Measurements from ENCODE around the gene KLHL2. TPM values are rescaled to one million over a fixed set of nuclear protein-coding genes. Genes with fewer than 3 reads are reported as not detected.
A peak's percentile ranks its signal among the peaks of the same experiment; 100 is the strongest.
"Not testable (repeated sequence)": the region's sequence is repeated elsewhere in the genome, so short reads cannot be mapped to it uniquely, and the experiment has no call there.

Gene KLHL2
- total and polyA plus RNA-seq, 2 of the 13 experiments (the other 11 are each of a cell fraction or from before 2014, with no cell fraction given) = 9.2 to 17.6 TPM

DNA sequence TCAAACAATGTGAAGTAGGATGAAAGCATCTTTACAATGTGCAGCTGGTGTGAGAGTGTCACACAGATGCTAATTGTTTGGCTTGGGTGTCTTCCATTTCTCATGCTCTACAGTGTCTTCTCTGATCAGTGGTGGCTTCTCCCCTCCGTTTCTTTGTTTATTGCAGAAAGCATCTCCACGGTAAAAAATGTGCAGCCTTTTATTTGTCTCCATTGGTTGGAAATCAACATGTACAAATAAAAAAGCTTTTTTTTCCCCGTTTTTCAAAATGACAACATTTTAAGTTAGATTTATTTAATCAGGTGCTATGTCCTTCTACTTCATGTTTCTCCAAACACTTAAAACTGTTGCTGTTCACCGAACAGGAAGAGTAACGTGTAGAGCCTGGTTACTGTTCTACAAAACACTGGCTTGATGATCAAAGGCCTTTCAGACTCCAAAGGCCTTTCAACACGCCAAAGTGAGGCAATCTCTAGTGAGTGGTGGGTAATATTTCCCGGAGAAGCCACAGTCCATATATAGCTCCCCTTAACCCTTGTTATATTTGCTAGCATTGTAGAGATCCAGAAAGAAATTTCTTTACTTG is 48.8 kb downstream of the KLHL2 start (continued):
- TF ChIP-seq ARID5B (CRISPR knock-in tag; IDR thresholded peaks at IDR 0.05) (peak; percentile 86), MEIS2 (CRISPR knock-in tag; IDR thresholded peaks at IDR 0.05) (0 out of 2 replicates have a peak, but pooled peaks have one; percentile 38), SOX5 (CRISPR knock-in tag; IDR thresholded peaks at IDR 0.05; ENCODE audit: borderline replicate concordance) (peak; percentile 54; the same call in 1 of the 2 replicates), TCF7L2 (IDR thresholded peaks at IDR 0.05; ENCODE audit: low read depth, low read length) (peak; percentile 62; the same call in 1 of the 2 replicates), KLF16 (CRISPR knock-in tag; IDR thresholded peaks at IDR 0.05) (0 out of 4 replicates have a peak, but pooled peaks of 1 of the 2 experiments have one; percentile 39), TBX2 (CRISPR knock-in tag; IDR thresholded peaks at IDR 0.05; ENCODE audit: borderline replicate concordance) (peak; percentile 30; the same call in 1 of the 2 replicates), CREB1 (CRISPR knock-in tag; IDR thresholded peaks at IDR 0.05) (peak; percentile 62), NCOA2 (CRISPR knock-in tag; IDR thresholded peaks at IDR 0.05) (peak; percentile 81), FOXJ3 (CRISPR knock-in tag; IDR thresholded peaks at IDR 0.05; ENCODE audit: borderline replicate concordance) (peak; percentile 69; the same call in 1 of the 2 replicates), ZNF652 (CRISPR knock-in tag; IDR thresholded peaks at IDR 0.05; ENCODE audit: borderline replicate concordance, low read depth) (peak; percentile 89), ETV5 (CRISPR knock-in tag; IDR thresholded peaks at IDR 0.05; ENCODE audit: borderline replicate concordance) (peak; percentile 35; the same call in 1 of the 2 replicates), CEBPB (IDR thresholded peaks at IDR 0.05; ENCODE audit: borderline replicate concordance, low read depth, low read length) (peak; percentile 46; the same call in 1 of the 2 replicates), ZNF317 (CRISPR knock-in tag; IDR thresholded peaks at IDR 0.05) (0 out of 2 replicates have a peak, but pooled peaks have one; percentile 52), EP300 (IDR thresholded peaks at IDR 0.05; ENCODE audit: low read depth in 2 of 2, low read length in 2 of 2) (peak in 1 of 2 experiments; percentile 60; a peak in 2 of 4 replicates), HMG20A (CRISPR knock-in tag; IDR thresholded peaks at IDR 0.05; ENCODE audit: borderline replicate concordance) (peak; percentile 68; the same call in 1 of the 2 replicates), AHDC1 (CRISPR knock-in tag; IDR thresholded peaks at IDR 0.05; ENCODE audit: borderline replicate concordance) (peak; percentile 50; the same call in 1 of the 2 replicates), FOXP1 (CRISPR knock-in tag; IDR thresholded peaks at IDR 0.05) (peak; percentile 39), DMAP1 (CRISPR knock-in tag; IDR thresholded peaks at IDR 0.05) (0 out of 2 replicates have a peak, but pooled peaks have one; percentile 32)
- TF ChIP-seq CREB1 (IDR thresholded peaks at IDR 0.05); EP300 (CRISPR knock-in tag; IDR thresholded peaks at IDR 0.05; ENCODE audit: borderline replicate concordance); FOXP1 (IDR thresholded peaks at IDR 0.05): not testable (repeated sequence)
